Sigmoid colon (tissue), 7 donors: Measurements from ENCODE around the gene SCRN3. TPM values are rescaled to one million over a fixed set of nuclear protein-coding genes. Genes with fewer than 3 reads are reported as not detected.
"Not testable (repeated sequence)": the region's sequence is repeated elsewhere in the genome, so short reads cannot be mapped to it uniquely, and the experiment has no call there.

Source experiments
- DNase-seq: peaks from one replicate; pipeline ENCODE4 v3.0.0-alpha.2; 2019
- H3K27ac ChIP-seq, 4 donors: fragments of 200-600 bp; sonication (generic); one replicate each; pipeline ENCODE4 v1.5.1; 2016 to 2019; ENCODE audit warnings: mild to moderate bottlenecking in 1 of 4
- H3K27me3 ChIP-seq, 3 donors: fragments of 200-600 bp; sonication (generic); one replicate each; pipeline ENCODE4 v1.5.1; 2019; ENCODE audit warnings: mild to moderate bottlenecking in 1 of 3
- H3K36me3 ChIP-seq, 4 donors: fragments of 200-600 bp; sonication (generic); one replicate each; pipeline ENCODE4 v1.5.1; 2016 to 2019
- H3K4me1 ChIP-seq, 4 donors: fragments of 200-600 bp; sonication (generic); one replicate each; pipeline ENCODE4 v1.5.1; 2017 to 2019
- H3K4me3 ChIP-seq, 4 donors: fragments of 200-600 bp; sonication (generic); one replicate each; pipeline ENCODE4 v1.5.1; 2017 to 2019; ENCODE audit warnings: mild to moderate bottlenecking in 2 of 4, moderate library complexity in 1 of 4
- H3K9me3 ChIP-seq, 4 donors: fragments of 200-600 bp in 3 of 4; sonication (generic) in 3 of 4; one replicate each; pipeline versions ENCODE4 v1.5.1 to v1.6.1; 2013 to 2019
- EP300 ChIP-seq, 4 donors: sonication (generic); formaldehyde crosslinking; IDR thresholded peaks; one replicate each; pipeline ENCODE4 v1.6.1; 2017; ENCODE audit warnings: antibody characterized with exemption in 4 of 4
- POLR2A ChIP-seq, 2 donors: fragments of 450-650 bp; IDR thresholded peaks; one replicate each; pipeline ENCODE4 v1.6.1; 2016; ENCODE audit warnings: antibody characterized with exemption in 2 of 2, mild to moderate bottlenecking in 2 of 2, moderate library complexity in 2 of 2
- POLR2AphosphoS5 ChIP-seq, 4 donors: sonication (generic); formaldehyde crosslinking; IDR thresholded peaks; one replicate each; pipeline ENCODE4 v1.6.1; 2017; ENCODE audit warnings: antibody characterized with exemption in 4 of 4
- WGBS, 2 donors: extraction: QIAGEN DNeasy Blood & Tissue Kit; methylation state at CpG; one replicate each; pipeline ENCODE4 v1.1.7; 2013; 5-methylcytosine and 5-hydroxymethylcytosine counted together
- intact Hi-C: fragments of 100-400 bp; cut with DNase I; formaldehyde crosslinking; loops from one replicate; pipeline ENCODE4 v1.15.1; 2023
- polyA plus RNA-seq, 3 donors: library from polyadenylated mRNA; stranded (reverse); fragments of 200-250 nt; gene quantifications; one replicate each; pipeline ENCODE4 v1.2.3, GENCODE V29; 2013
- total RNA-seq, 4 donors: library from RNA; depleted of rRNA; stranded (reverse); fragments of >200 nt; gene quantifications; one replicate each; pipeline ENCODE4 v1.1.0, GENCODE V29; 2016
- TF ChIP-seq, protein P1 (sequence below), 4 experiments: fragments of 450-650 bp in 3 of 4; fragments of 200-600 bp in 1 of 4; IDR thresholded peaks; one replicate each; pipeline ENCODE4 v1.5.1; 2016 to 2019; ENCODE audit warnings: antibody characterized with exemption in 4 of 4, mild to moderate bottlenecking in 3 of 4, moderate library complexity in 2 of 4
- donor health status: healthy with polysubstance abuse.
- donor health status: Bipolar disorder and iron deficiency.
- donor health status: healthy.

SCRN3 gene
- total and polyA plus RNA-seq, 7 donors, result 9.6 to 31.0 (median 15.3) TPM

DNA sequence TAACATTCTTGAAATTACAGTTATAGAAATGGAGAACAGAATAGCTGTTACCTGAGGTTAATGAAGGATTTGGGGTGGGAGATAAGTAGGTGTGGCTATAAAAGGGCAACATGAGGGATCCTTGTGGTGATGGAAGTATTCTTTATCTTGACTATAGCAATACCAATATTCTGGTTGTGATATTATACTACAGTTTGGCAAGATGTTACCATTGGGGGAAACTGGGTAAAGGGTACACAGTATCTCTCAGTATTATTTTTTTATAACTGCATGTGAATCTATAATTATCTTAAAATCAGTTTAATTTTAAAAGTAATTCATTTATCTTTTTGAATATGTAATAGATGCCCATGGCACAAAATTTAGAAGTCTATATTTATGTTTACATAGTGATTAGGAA is 8.1 kb downstream of the SCRN3 start:
- Histone ChIP-seq H3K4me1 (no peaks in the 10 kb centered on the region), H3K9me3 (no peaks in the 10 kb centered on the region), H3K36me3 (peaks cover 0 to 44% (median 5%) of the 10 kb centered on the region in 4 donors), H3K27ac (no peak overlapping the region), H3K4me3 (no peak overlapping the region), H3K27me3 (no peaks in the 10 kb centered on the region)
- intact Hi-C loops, result no loop called here
- TF ChIP-seq EP300 (IDR thresholded peaks at IDR 0.05) (no peak), POLR2A (IDR thresholded peaks at IDR 0.05) (no peak), POLR2AphosphoS5 (IDR thresholded peaks at IDR 0.05) (no peak)
- TF ChIP-seq, protein P1, sequence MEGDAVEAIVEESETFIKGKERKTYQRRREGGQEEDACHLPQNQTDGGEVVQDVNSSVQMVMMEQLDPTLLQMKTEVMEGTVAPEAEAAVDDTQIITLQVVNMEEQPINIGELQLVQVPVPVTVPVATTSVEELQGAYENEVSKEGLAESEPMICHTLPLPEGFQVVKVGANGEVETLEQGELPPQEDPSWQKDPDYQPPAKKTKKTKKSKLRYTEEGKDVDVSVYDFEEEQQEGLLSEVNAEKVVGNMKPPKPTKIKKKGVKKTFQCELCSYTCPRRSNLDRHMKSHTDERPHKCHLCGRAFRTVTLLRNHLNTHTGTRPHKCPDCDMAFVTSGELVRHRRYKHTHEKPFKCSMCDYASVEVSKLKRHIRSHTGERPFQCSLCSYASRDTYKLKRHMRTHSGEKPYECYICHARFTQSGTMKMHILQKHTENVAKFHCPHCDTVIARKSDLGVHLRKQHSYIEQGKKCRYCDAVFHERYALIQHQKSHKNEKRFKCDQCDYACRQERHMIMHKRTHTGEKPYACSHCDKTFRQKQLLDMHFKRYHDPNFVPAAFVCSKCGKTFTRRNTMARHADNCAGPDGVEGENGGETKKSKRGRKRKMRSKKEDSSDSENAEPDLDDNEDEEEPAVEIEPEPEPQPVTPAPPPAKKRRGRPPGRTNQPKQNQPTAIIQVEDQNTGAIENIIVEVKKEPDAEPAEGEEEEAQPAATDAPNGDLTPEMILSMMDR (IDR thresholded peaks at IDR 0.05), result no peak
- DNase-seq, result no peak

DNA sequence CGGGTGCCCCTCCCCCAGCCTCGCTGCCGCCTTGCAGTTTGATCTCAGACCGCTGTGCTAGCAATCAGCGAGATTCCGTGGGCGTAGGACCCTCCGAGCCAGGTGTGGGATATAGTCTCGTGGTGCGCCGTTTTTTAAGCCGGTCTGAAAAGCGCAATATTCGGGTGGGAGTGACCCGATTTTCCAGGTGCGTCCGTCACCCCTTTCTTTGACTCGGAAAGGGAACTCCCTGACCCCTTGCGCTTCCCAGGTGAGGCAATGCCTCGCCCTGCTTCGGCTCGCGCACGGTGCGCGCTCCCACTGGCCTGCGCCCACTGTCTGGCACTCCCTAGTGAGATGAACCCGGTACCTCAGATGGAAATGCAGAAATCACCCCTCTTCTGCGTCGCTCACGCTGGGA is 14.5 kb downstream of the SCRN3 start:
- intact Hi-C loops, H3K4me1 ChIP-seq, H3K27me3 ChIP-seq, H3K9me3 ChIP-seq, DNase-seq, H3K27ac ChIP-seq, H3K4me3 ChIP-seq: not testable (repeated sequence)
- peaks cover 0 to 26% (median 4%) of the 10 kb centered on the region in 4 donors for H3K36me3 ChIP-seq
- 74 to 79% methylated on average over 23 to 25 of the region's 31 CpGs for WGBS, 2 donors

DNA sequence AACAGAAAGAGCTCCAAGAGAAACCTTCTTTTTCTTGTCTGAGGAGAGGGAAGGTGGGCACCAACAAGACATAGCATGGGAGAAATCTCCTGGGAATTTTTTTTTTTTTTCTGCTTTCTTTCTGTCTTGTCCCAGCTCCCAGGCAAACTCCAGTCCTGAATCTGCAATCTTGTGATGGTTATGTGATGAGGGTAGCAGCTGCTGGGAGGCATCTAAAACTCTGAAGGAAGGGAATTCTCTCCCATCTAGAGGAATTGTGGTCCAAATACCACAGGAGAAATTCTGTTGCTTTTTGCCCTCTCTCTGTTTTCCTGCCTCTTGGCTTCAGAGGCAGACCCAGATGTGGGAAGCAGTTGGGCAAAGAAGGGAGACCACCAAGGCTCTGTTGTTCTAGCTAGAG is 16.7 kb downstream of the SCRN3 start:
- Histone ChIP-seq H3K4me1 (no peaks in the 10 kb centered on the region), H3K27me3 (no peaks in the 10 kb centered on the region), H3K9me3 (no peaks in the 10 kb centered on the region), H3K4me3 (no peak overlapping the region), H3K36me3 (peaks cover 0 to 34% (median 4%) of the 10 kb centered on the region in 4 donors), H3K27ac (no peak overlapping the region)
- intact Hi-C loops, result no loop called here
- no peak for TF ChIP-seq POLR2A (IDR thresholded peaks at IDR 0.05)
- no peak for TF ChIP-seq POLR2AphosphoS5 (IDR thresholded peaks at IDR 0.05)
- TF ChIP-seq, protein P1 (IDR thresholded peaks at IDR 0.05), result no peak
- TF ChIP-seq EP300 (IDR thresholded peaks at IDR 0.05), result no peak
- no peak for DNase-seq

DNA sequence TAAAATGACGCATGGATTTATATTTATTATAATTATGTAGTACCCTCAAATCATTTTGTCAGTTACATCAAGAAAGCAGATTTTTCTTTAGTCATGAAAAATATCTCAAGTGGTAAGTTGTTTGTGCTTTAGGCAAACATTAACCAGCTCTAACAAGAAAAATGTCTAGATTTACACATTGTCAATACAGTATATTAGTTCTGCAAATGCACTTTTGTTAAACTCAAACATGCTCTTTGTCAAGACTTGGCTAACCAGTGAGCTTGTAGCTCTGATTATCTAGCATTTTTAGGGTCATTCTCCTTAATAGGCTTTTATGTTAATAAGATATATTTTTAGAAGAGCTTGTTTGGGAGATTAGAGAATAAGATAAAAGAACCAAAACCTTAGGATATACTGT is 32.7 kb downstream of the SCRN3 start:
- intact Hi-C loops, result no loop called here
- 90 to 91% methylated on average over 1 of the region's 1 CpG for WGBS, 2 donors

DNA sequence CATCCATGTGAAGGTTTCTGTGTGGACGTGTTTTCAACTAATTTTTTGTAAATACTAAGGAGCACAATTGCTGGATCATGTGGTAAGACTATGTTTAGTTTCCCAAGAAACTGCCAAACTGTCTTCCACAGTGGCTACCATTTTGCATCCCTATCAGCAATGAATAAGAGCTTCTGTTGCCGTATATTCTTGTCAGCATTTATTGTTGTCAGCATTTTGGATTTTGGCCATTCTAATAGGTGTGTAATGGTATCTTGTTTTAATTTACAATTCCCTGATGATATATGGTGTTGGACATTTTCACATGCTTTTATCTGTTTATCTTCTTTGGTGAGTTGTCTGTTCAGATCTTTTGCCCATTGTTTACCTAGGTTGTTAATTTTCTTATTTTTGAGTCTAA is 34.5 kb downstream of the SCRN3 start:
- WGBS, 2 donors, result 75 to 99% methylated on average over 2 of the region's 2 CpGs
- TF ChIP-seq POLR2AphosphoS5 (IDR thresholded peaks at IDR 0.05) (no peak), POLR2A (IDR thresholded peaks at IDR 0.05) (no peak), EP300 (IDR thresholded peaks at IDR 0.05) (no peak)
- TF ChIP-seq, protein P1 (IDR thresholded peaks at IDR 0.05), result no peak
- peaks cover 0 to 19% (median 0%) of the 10 kb centered on the region in 4 donors for H3K36me3 ChIP-seq
- intact Hi-C loops, result no loop called here
- H3K4me1 ChIP-seq, result no peaks in the 10 kb centered on the region
- no peak overlapping the region for H3K27ac ChIP-seq
- H3K4me3 ChIP-seq, result no peak overlapping the region
- no peak for DNase-seq
- H3K9me3 ChIP-seq, result no peaks in the 10 kb centered on the region
- no peaks in the 10 kb centered on the region for H3K27me3 ChIP-seq

More for the DNA sequence above, 32.7 kb downstream of the SCRN3 start:
- H3K9me3 ChIP-seq, result no peaks in the 10 kb centered on the region
- no peaks in the 10 kb centered on the region for H3K4me1 ChIP-seq
- no peak for DNase-seq
- TF ChIP-seq EP300 (IDR thresholded peaks at IDR 0.05) (no peak), POLR2AphosphoS5 (IDR thresholded peaks at IDR 0.05) (no peak), POLR2A (IDR thresholded peaks at IDR 0.05) (no peak)
- TF ChIP-seq, protein P1 (IDR thresholded peaks at IDR 0.05), result no peak
- no peak overlapping the region for H3K27ac ChIP-seq
- H3K27me3 ChIP-seq, result no peaks in the 10 kb centered on the region
- H3K36me3 ChIP-seq, result peaks cover 0 to 33% (median 0%) of the 10 kb centered on the region in 4 donors
- H3K4me3 ChIP-seq, result no peak overlapping the region
